ENCODE results near the gene TTC39C.
"Not testable (repeated sequence)": the region's sequence is repeated elsewhere in the genome, so short reads cannot be mapped to it uniquely, and the experiment has no call there.

The TTC39C gene

DNA sequence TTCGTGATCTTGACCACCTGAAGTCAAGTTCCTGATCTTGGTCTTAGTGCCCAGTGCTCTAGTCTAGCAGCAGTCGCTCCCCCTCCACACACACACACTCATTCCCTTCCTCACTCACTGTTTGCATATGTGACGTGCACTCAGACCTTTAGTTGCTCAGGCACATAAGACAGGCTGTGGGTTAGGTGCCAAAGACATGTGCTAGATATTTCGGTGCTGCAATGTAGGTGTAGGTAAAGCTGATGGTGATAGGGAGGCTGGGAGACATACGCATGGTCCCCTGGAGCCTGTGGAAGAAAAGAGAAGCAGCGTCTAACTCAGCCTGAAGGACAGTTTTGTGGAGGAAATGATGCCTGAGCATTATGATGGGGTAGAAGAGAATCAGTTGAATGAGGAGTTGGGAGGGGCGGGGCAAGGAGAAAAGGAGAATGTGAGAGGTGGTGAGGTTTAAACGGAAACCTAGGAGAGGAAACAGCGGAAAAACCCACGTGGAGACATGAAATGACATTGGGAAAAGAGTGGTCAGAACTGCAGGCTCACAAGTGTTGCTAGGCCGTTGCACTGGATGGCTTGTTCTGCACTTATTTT lies 3.8 kb downstream of the TTC39C start:
- no peak for DNase-seq (ENCODE audit: low read depth)

GRCh38 chr18:24019641-24020331 lies 5.2 kb downstream of the TTC39C start:
- peak; percentile 55 for DNase-seq (ENCODE audit: low read depth)

DNA sequence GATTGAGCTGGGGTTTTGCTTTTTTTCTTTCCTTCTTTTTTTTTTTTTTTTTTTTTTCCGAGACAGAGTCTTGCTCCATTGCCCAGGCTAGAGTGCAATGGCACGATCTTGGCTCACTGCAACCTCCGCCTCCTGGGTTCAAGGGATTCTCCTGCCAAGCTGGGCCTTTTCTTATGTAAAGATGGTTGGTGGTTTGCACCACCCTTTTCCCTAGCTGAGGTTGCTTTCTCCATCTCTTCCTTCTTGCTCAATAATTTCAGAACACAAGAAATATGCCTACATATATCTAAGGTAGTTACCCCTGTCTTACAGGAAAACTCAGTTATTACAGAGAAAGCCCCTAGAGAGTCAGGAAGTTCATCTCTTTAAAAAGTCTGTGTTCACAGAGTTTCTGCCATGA lies 7.0 kb downstream of the TTC39C start:
- no peak for DNase-seq (ENCODE audit: low read depth)

- no peak for DNase-seq (ENCODE audit: low read depth)
Observed at GRCh38 chr18:24022161-24022560, 7.6 kb downstream of the TTC39C start.

DNA sequence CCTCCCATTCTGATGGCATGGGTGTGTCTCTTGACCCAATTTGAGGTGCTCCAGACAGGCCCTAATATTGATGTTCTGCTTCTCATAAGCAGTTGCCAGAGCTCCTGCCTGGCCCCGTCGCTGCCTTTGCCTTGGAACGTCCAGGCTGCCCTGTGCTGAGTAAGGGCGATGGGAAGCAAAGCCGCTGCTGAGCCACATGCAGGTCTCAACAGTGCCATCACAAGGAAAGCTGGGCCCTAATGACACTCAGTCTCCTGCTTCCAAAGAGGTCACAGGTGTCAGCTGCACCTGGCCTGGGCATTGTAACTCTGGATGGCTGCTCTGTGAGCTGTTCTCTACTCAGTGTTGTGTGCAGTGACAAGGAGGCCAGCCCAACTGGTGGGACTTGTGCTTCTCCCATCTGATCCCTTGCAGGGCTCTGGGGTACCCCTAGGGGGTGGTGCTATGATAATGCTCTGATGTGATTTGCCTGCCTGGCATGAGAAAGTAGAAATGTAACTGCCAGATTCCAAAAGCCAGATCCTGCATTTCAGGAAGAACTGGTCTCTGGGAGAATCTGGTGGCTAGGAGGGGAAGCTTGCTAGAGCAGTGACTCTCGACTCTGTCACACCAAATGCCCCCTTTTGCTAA lies 8.7 kb downstream of the TTC39C start:
- no peak for DNase-seq (ENCODE audit: low read depth)

GRCh38 chr18:24024425-24024824 lies 9.9 kb downstream of the TTC39C start:
- no peak for DNase-seq (ENCODE audit: low read depth)

DNA sequence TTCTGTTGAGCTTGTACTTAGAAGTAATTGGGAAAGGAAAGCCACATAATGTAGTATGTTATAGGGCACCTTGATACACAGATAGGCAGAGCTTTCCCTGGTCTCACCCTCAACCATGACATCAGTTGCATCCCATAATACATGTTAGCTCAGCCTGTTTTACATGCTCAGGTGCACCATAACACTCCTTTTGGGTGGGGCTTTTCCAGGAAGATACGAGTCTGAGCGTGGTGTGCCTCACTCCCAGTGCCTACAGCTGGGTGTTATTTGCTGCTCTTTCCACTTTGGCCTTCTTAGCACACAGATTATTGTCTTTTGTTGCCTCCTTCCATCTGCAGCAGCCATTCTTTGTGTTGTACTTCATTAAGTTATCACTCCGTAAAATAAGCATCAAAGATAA lies 11.9 kb downstream of the TTC39C start:
- no peak for DNase-seq (ENCODE audit: low read depth)

DNA sequence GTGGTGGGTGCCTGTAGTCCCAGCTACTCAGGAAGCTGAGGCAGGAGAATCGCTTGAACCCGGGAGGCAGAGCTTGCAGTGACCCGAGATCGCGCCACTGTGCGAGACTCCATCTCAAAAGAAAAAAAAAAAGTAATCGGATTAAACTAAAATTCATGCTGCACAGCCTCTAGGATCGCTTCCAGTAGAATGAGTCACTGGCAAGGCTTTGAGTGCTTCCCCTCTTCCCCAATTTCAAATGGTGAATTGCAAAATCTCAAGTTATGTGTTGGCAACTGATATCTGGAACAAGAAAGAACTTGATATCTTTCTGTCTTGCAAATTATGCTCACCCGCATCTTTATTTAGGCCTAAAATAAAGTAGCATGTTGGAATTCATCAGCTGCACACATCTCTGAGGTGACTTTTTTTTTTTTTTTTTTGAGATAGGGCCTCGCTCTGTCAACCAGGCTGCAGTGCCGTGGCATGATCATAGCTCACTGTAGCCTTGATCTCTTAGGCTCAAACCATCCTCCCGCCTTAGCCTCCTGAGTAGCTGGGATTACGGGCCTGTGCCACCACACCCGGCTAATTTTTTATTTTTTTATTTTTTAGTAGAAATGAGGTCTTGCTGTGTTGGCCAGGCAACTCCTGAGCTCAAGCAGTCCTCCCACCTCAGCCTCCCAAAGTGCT lies 12.7 kb downstream of the TTC39C start:
- DNase-seq (ENCODE audit: low read depth): no peak

GRCh38 chr18:24028946-24029345 lies 14.4 kb downstream of the TTC39C start:
- DNase-seq (ENCODE audit: low read depth): not testable (repeated sequence)

GRCh38 chr18:24031318-24031717 lies 16.8 kb downstream of the TTC39C start:
- no peak for DNase-seq (ENCODE audit: low read depth)

DNA sequence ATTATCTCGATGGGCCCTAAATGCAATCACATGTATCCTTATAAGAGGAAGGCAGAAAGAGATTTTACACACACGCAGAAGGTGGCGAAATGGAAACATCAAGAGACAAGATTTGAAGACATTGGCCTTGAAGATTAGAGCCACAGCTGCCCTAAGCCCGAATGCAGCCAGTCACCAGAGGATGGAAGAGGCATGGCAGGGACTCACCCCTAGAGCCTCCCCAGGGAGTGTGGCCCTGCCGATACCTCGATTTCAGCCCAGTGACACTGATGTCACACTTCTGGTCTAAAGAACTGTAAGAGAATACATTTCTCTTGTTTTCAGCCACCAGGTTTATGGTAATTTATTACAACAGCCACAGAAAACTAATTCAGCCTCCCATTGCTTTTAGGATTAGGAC lies 17.4 kb downstream of the TTC39C start:
- no peak for DNase-seq (ENCODE audit: low read depth)

- DNase-seq (ENCODE audit: low read depth): no peak
Observed at GRCh38 chr18:24033641-24034412, 19.3 kb downstream of the TTC39C start.

DNA sequence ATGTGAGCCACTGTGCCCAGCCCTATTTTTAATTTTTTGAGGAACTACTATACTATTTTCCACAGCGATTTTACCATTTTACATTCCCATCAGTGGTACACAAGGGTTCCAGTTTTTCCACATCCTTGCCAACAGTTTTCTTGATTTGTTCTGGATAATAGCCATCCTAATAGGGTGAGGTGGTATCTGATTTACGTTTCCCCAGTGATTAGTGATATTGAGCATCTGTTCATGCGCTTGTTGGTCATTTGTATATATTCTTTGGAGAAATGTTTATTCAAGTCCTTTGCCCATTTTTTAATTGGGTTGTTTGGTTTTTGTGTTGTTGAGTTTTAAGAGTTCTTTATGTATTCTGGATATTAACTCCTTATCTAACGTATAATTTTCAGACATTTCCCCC lies 20.8 kb downstream of the TTC39C start:
- DNase-seq (ENCODE audit: low read depth): no peak

DNA sequence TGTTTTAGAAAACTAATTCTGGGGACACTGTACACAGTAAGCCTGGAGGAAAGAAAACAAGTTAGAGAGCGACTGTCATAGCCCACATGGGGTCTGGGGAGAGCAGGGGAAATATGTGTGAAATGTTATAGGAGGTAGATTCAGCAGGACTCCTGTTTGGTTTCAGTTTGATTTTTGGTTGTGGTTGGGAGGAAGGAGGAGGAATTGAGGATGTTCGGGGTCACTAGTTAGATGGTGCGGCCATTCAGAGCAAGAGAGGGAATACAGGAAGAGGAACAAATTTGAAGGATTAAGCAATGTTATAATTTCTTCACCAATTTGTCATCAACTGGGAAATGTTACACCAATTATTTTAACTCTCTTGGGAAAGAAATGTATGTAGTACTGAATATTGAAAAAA lies 25.1 kb downstream of the TTC39C start:
- no peak for DNase-seq (ENCODE audit: low read depth)

DNA sequence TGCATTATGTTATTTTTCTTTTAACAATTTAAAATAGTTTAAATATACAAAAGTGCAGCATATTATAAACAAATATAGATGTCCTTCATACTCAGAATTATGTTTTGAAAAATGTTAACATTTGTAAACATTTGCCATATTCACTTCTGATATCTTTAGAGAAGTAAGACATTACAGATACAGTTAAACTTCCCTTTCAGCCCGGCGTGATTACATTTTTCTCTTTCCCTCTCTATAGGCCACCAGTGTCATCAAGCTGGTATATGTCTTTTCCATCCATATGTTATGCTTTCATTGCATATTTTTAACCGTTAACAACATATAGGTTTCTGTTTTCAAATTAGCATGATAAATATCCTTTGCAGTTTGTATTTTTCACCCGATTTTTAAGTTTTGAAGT lies 27.1 kb downstream of the TTC39C start:
- no peak for DNase-seq (ENCODE audit: low read depth)

GRCh38 chr18:24043403-24043802 lies 28.8 kb downstream of the TTC39C start:
- DNase-seq (ENCODE audit: low read depth): no peak

- no peak for DNase-seq (ENCODE audit: low read depth)
Observed at GRCh38 chr18:24048261-24048660, 33.7 kb downstream of the TTC39C start.

GRCh38 chr18:24049142-24049541 lies 34.6 kb downstream of the TTC39C start:
- DNase-seq (ENCODE audit: low read depth): no peak

DNA sequence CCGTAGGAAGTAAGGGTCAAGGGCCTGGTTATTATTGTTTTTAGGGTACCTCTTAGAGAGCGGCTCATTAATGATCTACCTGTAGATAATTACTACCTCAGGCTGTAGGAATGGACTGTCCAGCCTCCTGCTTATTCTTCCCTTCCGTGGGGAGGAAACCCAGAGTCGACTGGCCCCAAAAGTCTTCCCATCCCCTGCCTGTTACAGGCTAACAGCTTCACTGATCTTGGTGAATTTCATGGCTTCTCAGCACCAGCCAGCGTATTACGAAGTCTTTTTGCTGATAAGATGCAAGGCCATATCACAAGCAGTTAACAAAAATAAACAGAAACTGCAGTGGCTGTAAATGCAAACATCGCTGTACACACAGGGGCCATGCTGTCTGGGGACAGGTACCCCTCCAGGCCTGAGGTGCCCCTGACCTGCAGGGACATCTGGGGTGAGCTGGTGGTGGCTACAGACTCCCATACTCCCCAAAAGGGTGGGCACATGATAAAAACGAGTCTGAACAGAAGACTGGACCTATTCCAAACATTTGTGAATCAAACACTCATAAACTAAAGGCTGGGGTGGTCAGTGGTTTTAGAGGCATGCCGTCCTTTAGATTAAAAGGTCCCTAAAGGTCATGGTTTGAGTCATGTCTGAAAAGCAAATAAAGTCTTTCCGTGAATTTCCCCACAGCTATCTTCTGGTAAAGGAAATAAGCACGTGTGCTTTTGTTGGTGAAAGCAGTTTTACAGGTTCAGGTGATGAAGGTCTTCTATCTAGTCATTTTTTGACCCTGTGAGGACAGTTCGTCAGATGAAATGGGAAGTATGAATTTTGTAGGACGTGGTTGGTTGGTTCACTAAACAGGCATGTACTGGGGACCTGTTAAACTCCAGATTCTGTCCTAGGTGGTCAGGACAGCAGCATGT lies 36.7 kb downstream of the TTC39C start:
- no peak for DNase-seq (ENCODE audit: low read depth)

DNA sequence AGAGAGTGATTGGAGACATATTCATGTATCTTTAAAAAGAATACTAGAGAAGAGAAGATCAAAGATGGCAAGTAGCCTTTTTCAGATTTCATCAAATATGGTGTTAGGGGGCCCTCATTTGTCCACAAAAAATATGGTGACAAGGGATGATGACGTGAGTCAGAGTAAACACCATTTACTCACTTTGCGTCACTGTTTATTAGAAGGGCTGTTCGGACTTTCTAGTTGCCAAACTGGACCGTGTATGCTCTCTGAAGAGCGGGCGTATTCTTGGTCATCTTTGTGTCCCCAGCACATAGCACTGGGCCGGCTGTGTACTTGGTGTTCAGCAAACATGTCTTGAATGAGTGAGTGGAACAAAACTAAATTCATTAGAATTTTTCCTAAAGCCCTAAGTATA lies 37.5 kb downstream of the TTC39C start:
- DNase-seq (ENCODE audit: low read depth): no peak

- DNase-seq (ENCODE audit: low read depth): no peak
Observed at GRCh38 chr18:24053211-24053610, 38.7 kb downstream of the TTC39C start.

Data from T-helper 22 cell (primary cell).